Ishikawa (cell line): ENCODE results near the gene ADAMTS15.

ENCODE experiments used
- TAF1 ChIP-seq: IDR thresholded peaks from 2 replicates; pipeline ENCODE4 v1.6.1; 2012; ENCODE audit warnings: low read depth, mild to moderate bottlenecking
- TF ChIP-seq, protein P1 (sequence below): IDR thresholded peaks from 2 replicates; pipeline ENCODE4 v1.6.1; 2012

Gene ADAMTS15

DNA sequence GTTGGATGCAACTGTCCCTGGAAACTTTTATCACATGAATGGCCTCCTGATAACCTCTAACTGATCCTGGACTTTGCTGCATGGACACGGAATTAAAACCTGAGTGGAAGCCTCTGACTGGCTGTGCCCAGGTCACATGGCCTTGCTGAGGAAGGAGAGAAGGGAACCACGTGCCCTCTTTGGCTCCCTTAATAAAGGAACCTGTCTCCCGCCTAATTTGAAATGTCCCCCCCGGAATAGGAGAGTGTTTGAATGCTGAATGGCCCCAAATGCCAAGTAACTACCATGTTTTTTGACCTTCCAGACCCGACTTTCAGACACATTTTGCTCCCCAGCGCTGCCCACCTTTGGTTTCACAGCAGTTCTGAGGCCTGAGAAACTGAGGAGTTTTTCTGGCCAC is 76.9 kb downstream of the ADAMTS15 start:
- no peak for TF ChIP-seq TAF1
- TF ChIP-seq, protein P1, sequence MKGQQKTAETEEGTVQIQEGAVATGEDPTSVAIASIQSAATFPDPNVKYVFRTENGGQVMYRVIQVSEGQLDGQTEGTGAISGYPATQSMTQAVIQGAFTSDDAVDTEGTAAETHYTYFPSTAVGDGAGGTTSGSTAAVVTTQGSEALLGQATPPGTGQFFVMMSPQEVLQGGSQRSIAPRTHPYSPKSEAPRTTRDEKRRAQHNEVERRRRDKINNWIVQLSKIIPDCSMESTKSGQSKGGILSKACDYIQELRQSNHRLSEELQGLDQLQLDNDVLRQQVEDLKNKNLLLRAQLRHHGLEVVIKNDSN = 0 out of 2 replicates have a peak, but pooled peaks have one; percentile 34
